Kidney epithelial cell (primary cell): ENCODE data around the gene SP5. TPM values are rescaled to one million over a fixed set of nuclear protein-coding genes. Genes with fewer than 3 reads are reported as not detected.

Experiments used
- DNase-seq: peaks from one replicate; pipeline ENCODE4 v3.0.0-alpha.2; 2010; ENCODE audit warnings: low read depth
- H3K27me3 ChIP-seq: 2 replicates; pipeline ENCODE4 v1.6.0; 2011; ENCODE audit warnings: low read length; ENCODE audit not compliant: control insufficient read depth, insufficient read depth
- H3K36me3 ChIP-seq: 2 replicates; pipeline ENCODE4 v1.5.1; 2011; ENCODE audit warnings: low read length; ENCODE audit not compliant: control insufficient read depth, insufficient read depth
- H3K4me3 ChIP-seq: 2 replicates; pipeline ENCODE4 v1.5.1; 2011; ENCODE audit warnings: low read depth, mild to moderate bottlenecking, control low read depth, low read length
- total RNA-seq: library from RNA; depleted of rRNA; stranded (reverse); fragments of >200 nt; gene quantifications from 2 replicates; pipeline ENCODE4 v1.2.3, GENCODE V29; 2015
- TF ChIP-seq, protein P1 (sequence below): IDR thresholded peaks from 2 replicates; pipeline ENCODE4 v1.5.1; 2011; ENCODE audit warnings: mild to moderate bottlenecking, moderate library complexity, low read length, control low read depth, inconsistent platforms; ENCODE audit not compliant: insufficient read depth, poor library complexity, severe bottlenecking

Gene SP5
- total RNA-seq, 1 donor from 2014 or later, result not detected

- TF ChIP-seq, protein P1, sequence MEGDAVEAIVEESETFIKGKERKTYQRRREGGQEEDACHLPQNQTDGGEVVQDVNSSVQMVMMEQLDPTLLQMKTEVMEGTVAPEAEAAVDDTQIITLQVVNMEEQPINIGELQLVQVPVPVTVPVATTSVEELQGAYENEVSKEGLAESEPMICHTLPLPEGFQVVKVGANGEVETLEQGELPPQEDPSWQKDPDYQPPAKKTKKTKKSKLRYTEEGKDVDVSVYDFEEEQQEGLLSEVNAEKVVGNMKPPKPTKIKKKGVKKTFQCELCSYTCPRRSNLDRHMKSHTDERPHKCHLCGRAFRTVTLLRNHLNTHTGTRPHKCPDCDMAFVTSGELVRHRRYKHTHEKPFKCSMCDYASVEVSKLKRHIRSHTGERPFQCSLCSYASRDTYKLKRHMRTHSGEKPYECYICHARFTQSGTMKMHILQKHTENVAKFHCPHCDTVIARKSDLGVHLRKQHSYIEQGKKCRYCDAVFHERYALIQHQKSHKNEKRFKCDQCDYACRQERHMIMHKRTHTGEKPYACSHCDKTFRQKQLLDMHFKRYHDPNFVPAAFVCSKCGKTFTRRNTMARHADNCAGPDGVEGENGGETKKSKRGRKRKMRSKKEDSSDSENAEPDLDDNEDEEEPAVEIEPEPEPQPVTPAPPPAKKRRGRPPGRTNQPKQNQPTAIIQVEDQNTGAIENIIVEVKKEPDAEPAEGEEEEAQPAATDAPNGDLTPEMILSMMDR, result no peak
- DNase-seq, result no peak
- Histone ChIP-seq H3K27me3 (no peaks in the 10 kb centered on the region), H3K36me3 (no peaks in the 10 kb centered on the region), H3K4me3 (no peak overlapping the region)
Measured at GRCh38 chr2:170739507-170740046, 24.4 kb downstream of the SP5 start.

DNA sequence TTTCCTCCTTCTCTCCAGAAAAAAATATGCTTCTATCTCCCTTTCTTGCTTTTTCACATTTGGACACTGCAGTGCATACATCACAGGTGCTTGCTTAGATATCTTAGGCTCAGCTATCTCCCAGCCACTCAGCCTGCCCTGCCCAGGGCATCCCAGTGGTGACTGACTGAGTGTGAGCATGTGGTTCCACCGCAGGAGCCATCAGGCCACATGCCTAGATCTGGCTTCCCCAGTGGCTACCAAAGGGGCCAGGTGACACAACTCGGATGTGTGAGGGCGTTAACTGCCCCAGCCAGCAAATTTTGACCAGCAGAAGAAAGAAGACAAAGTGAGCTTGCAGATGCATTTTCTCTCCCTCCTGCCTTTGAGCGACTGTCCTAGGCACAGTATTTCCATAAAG lies 25.5 kb downstream of the SP5 start:
- H3K4me3 ChIP-seq, result no peak overlapping the region
- no peaks in the 10 kb centered on the region for H3K36me3 ChIP-seq
- TF ChIP-seq, protein P1, result no peak
- no peaks in the 10 kb centered on the region for H3K27me3 ChIP-seq
- no peak for DNase-seq

- H3K27me3 ChIP-seq, result no peaks in the 10 kb centered on the region
- no peaks in the 10 kb centered on the region for H3K36me3 ChIP-seq
- no peak for DNase-seq
- TF ChIP-seq, protein P1, result no peak
- no peak overlapping the region for H3K4me3 ChIP-seq
Measured at GRCh38 chr2:170742000-170742399, 26.9 kb downstream of the SP5 start.

GRCh38 chr2:170742896-170743529 lies 27.9 kb downstream of the SP5 start:
- no peak for DNase-seq
- Histone ChIP-seq H3K4me3 (no peak overlapping the region), H3K27me3 (no peaks in the 10 kb centered on the region), H3K36me3 (no peaks in the 10 kb centered on the region)
- TF ChIP-seq, protein P1, result no peak

DNA sequence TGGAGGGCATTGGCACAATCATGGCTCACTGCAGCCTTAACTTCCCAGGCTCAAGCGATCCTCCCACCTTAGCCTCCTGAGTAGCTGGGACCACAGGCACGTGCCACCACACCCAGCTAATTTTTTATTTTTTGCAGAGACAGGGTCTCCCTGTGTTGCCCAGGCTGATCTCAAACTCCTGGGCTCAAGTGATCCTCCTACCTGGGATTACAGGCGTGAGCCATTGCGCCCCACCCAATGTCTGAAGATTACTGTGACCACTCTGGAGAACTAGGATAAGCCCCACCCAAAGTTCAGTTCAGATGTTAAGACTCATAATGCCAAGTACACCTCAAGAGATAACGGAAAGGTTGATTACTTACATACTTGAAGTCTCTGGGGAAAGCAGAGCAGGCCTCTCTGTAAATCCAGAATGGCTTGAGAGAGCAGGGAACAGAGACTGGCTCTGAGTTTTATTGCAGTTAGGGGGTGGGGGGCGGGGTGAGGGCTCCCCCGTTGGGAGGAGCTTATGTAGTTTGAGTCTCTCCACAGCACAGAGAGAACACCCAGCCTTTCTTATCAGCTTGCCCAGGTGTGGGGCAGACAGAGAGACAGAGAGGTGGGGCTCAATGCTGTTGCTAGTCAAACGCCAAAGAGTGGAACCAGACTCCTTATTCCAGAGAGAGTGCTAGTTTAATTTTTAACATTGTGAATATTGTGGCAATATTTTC lies 28.5 kb downstream of the SP5 start:
- TF ChIP-seq, protein P1, result no peak
- no peaks in the 10 kb centered on the region for H3K27me3 ChIP-seq
- no peak for DNase-seq
- H3K36me3 ChIP-seq, result no peaks in the 10 kb centered on the region
- no peak overlapping the region for H3K4me3 ChIP-seq
